Kidney (tissue), 14 donors: Measurements from ENCODE around the gene VDR. TPM values are rescaled to one million over a fixed set of nuclear protein-coding genes. Genes with fewer than 3 reads are reported as not detected.

Source experiments
- DNase-seq, 5 donors: peaks; one replicate each; pipeline ENCODE4 v3.0.0-alpha.2; 2013 to 2020
- FAIRE-seq: peaks from 2 replicates; lab custom pipeline; 2012; peaks lifted over from hg19 to GRCh38; lab: Jason Lieb, UNC
- H3K27ac ChIP-seq, 2 donors: one replicate each; pipeline ENCODE4 v1.7.0; 2013; ENCODE audit warnings: low read depth in 2 of 2, low read length in 2 of 2, inconsistent platforms in 1 of 2
- H3K27me3 ChIP-seq: one replicate; pipeline ENCODE4 v1.7.1; 2013; ENCODE audit warnings: low read length, inconsistent platforms; ENCODE audit not compliant: control insufficient read depth, insufficient read depth
- H3K36me3 ChIP-seq, 3 donors: one replicate each; pipeline versions ENCODE4 v1.7.0 to v1.7.1; 2013; ENCODE audit warnings: low read length in 3 of 3, control low read depth in 1 of 3, inconsistent platforms in 1 of 3; ENCODE audit not compliant: insufficient read depth in 3 of 3, control insufficient read depth in 2 of 3
- H3K4me1 ChIP-seq, 3 donors: one replicate each; pipeline versions ENCODE4 v1.7.0 to v1.7.1; 2013; ENCODE audit warnings: low read length in 3 of 3, inconsistent platforms in 1 of 3, low read depth in 1 of 3; ENCODE audit not compliant: control insufficient read depth in 2 of 3, insufficient read depth in 2 of 3
- H3K4me3 ChIP-seq, 3 donors: one replicate each; pipeline versions ENCODE4 v1.7.0 to v1.8.1; 2013; ENCODE audit warnings: low read length in 3 of 3, control low read depth in 1 of 3, inconsistent platforms in 1 of 3
- H3K9ac ChIP-seq, 3 donors: one replicate each; pipeline versions ENCODE4 v1.7.0 to v1.7.1; 2013; ENCODE audit warnings: low read length in 3 of 3, control low read depth in 1 of 3, inconsistent platforms in 1 of 3
- H3K9me3 ChIP-seq, 3 donors: one replicate each; pipeline versions ENCODE4 v1.7.0 to v1.7.1; 2013; ENCODE audit warnings: low read length in 3 of 3, control low read depth in 1 of 3, inconsistent platforms in 1 of 3; ENCODE audit not compliant: control insufficient read depth in 2 of 3, insufficient read depth in 1 of 3
- intact Hi-C: fragments of 100-400 bp; cut with DNase I; formaldehyde crosslinking; loops from one replicate; pipeline ENCODE4 v1.11.1; 2022
- polyA plus RNA-seq: library from polyadenylated mRNA; stranded (reverse); fragments of 350-450 nt; fragmentation: Illumina TruSeq; extraction: RNeasy Lipid Tissue Mini Kit (QIAGEN cat#74804); gene quantifications from one replicate; pipeline ENCODE4 v1.2.3, GENCODE V29; 2014; ENCODE audit warnings: low read depth, low replicate concordance; ENCODE audit not compliant: insufficient read depth
- total RNA-seq: library from RNA; stranded (reverse); fragmentation: NEBNext Ultra II Directional; extraction: Animal tissue kit (Norgen Biotek cat#: 25700); gene quantifications from one replicate; pipeline ENCODE4 v1.2.1, GENCODE V29; 2021
- TF ChIP-seq, protein P1 (sequence below): IDR thresholded peaks from 3 replicates; pipeline ENCODE4 v1.5.1; 2012; ENCODE audit warnings: mild to moderate bottlenecking, moderate library complexity, borderline replicate concordance; ENCODE audit not compliant: insufficient read depth; ENCODE audit errors: extremely low read depth
- donor health status: control.
- donor health status: control.
- donor health status: control.
- donor health status: control.
- donor health status: control.
- donor health status: DM: yes; HTN: yes; CAD: no.
- donor health status: Normal renal cell carcinoma (clear cell type).

VDR gene
- total and polyA plus RNA-seq, 2 donors from 2014 or later, result 14.8 to 19.1 TPM

DNA sequence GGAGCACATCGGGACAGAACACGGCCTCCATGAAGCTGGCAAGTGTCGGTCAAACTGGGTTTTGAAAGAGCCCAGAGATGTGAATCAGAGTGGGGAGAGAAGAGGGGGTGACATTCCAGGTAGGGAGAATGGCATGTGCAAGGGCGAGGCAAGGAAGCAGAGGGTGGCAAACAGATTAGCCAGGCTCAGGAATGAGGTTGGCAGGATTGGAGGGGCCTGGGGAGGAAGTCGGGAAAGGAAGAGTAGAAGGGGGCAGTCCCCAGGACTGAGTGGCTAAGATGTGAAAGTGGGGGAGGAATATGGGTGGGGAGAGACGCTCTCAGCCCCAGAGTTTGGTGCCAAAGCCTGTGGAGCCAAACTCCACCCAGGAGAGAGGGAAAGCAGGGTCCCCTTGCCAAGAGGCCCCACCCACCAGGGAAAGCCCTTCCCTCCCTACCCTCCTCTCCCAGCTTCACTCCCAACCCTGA lies 79.6 kb downstream of the VDR start:
- Histone ChIP-seq H3K9me3 (no peaks in the 10 kb centered on the region), H3K27ac (peak overlapping the region; percentile 64 to 66), H3K27me3 (no peaks in the 10 kb centered on the region), H3K9ac (peak overlapping the region in 1 of 3 donors; percentile 32), H3K4me1 (peaks cover 10 to 53% (median 39%) of the 10 kb centered on the region in 3 donors), H3K36me3 (no peaks in the 10 kb centered on the region), H3K4me3 (no peak overlapping the region)
- no peak for FAIRE-seq
- intact Hi-C loops, result no loop called here
- TF ChIP-seq, protein P1, sequence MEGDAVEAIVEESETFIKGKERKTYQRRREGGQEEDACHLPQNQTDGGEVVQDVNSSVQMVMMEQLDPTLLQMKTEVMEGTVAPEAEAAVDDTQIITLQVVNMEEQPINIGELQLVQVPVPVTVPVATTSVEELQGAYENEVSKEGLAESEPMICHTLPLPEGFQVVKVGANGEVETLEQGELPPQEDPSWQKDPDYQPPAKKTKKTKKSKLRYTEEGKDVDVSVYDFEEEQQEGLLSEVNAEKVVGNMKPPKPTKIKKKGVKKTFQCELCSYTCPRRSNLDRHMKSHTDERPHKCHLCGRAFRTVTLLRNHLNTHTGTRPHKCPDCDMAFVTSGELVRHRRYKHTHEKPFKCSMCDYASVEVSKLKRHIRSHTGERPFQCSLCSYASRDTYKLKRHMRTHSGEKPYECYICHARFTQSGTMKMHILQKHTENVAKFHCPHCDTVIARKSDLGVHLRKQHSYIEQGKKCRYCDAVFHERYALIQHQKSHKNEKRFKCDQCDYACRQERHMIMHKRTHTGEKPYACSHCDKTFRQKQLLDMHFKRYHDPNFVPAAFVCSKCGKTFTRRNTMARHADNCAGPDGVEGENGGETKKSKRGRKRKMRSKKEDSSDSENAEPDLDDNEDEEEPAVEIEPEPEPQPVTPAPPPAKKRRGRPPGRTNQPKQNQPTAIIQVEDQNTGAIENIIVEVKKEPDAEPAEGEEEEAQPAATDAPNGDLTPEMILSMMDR, result no peak
- DNase-seq, result peak in 1 of 5 donors; percentile 58

DNA sequence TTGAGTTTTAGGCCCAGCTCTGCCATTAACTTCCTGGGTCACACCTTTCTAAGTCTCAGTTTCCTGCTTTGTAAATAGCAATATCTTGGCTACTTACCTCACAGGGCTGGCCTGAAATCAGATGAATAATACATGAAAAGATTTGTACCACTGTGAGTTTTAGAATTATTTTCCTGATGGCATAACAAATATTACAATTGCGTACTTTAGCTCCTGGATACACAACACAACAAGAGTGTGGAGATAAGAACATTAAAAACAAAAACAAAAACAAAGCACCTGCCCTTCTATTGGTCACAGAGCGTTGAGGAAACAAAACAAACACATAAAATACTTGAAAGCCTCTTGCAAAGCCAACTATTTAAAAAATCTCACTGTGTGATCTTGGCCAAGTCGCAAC lies 80.2 kb downstream of the VDR start:
- H3K27ac ChIP-seq, result peak overlapping the region; percentile 38 to 66
- no peak overlapping the region for H3K4me3 ChIP-seq
- DNase-seq (no peak), FAIRE-seq (no peak)
- H3K9ac ChIP-seq, result peak overlapping the region in 1 of 3 donors; percentile 32
- H3K4me1 ChIP-seq, result peaks cover 10 to 53% (median 38%) of the 10 kb centered on the region in 3 donors
- TF ChIP-seq, protein P1, result no peak
- intact Hi-C loops, result no loop called here
- no peaks in the 10 kb centered on the region for H3K36me3 ChIP-seq
- H3K9me3 ChIP-seq, result no peaks in the 10 kb centered on the region
- no peaks in the 10 kb centered on the region for H3K27me3 ChIP-seq

DNA sequence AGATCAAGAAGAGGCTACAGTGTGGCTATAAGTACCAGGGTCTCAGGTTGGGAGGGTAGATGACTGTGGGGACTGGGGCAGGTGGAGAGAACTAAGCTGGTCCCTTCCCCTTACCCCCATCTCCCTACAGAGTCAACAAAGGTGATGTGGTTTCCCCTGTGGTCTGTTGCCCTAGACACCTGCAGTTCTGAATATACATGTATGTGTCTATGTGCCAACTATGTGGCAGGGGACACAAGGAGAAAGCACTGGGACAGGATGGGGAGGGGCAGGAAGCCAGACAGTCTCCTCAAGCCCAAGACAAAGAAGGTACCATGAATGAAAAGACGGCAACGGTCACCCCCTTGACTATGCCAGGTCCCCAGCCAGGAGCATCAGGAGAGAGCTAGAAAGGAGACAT lies 80.6 kb downstream of the VDR start:
- no peak for DNase-seq
- H3K9me3 ChIP-seq, result no peaks in the 10 kb centered on the region
- no peaks in the 10 kb centered on the region for H3K36me3 ChIP-seq
- no peak overlapping the region for H3K9ac ChIP-seq
- intact Hi-C loops, result no loop called here
- H3K27ac ChIP-seq, result peak overlapping the region; percentile 38 to 66
- no peak overlapping the region for H3K4me3 ChIP-seq
- H3K4me1 ChIP-seq, result peaks cover 9 to 48% (median 34%) of the 10 kb centered on the region in 3 donors
- TF ChIP-seq, protein P1, result no peak
- no peaks in the 10 kb centered on the region for H3K27me3 ChIP-seq
- no peak for FAIRE-seq
